CD4-positive, alpha-beta T cell treated with Interleukin-6 for 4 hours (primary cell): ENCODE results near the gene TULP4.
A peak's percentile ranks its signal among the peaks of the same experiment; 100 is the strongest.
"Not testable (repeated sequence)": the region's sequence is repeated elsewhere in the genome, so short reads cannot be mapped to it uniquely, and the experiment has no call there.

Experiments used
- DNase-seq: peaks from one replicate; pipeline ENCODE4 v3.0.0-alpha.2; 2020; ENCODE audit warnings: mixed read lengths

TULP4 gene

DNA sequence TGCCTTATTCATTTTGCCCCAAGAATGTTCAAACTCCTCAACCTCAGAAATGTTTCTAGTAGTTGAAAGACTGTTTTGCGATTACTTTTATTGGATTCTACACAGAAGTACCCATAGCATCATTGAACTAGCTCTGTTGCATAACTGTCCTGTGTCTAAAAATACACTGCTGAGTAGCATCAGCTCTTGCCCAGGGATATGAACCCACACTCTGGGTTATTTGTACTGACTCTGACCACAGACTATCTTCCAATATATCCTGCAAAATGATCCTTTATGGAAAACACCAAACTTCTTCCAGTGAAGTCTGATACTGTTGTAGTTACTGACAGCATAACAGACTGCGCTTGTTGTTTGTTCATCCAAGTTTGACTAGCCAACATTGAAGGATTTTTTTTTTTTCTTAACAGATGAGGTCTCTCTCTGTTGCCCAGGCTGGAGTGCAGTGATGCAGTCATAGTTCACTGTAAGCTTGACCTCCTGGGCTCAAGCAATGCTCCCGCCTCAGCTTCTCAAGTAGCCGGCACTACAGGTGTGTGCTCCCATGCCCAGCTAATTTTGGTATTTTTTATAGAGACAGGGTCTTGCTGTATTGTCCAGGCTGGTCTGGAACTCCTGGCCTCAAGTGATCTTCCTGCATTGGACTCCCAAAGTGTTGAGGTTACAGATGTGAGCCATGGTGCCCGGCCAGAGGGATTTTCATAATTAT is 49.9 kb downstream of the TULP4 start:
- no peak for DNase-seq

DNA sequence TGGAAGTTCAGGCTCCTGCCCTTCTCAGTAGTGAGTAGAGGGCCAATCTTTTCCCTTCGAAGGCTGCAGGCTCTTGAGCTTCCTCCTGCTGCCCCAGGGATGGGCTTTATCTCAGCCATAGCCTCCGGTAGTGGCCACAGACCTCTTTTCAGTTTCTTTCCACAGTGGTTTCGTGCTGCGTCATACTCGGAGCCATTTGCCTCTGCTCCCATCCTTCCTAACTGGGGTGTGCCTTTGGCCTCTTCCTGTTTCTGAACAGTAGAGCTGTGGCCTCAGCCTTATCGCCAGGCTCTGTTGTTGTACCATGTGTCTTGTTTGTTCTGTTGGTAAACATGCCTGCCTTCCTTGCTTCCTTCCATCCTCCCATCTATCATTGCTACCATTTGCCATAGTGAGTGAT is 54.1 kb downstream of the TULP4 start:
- no peak for DNase-seq

DNA sequence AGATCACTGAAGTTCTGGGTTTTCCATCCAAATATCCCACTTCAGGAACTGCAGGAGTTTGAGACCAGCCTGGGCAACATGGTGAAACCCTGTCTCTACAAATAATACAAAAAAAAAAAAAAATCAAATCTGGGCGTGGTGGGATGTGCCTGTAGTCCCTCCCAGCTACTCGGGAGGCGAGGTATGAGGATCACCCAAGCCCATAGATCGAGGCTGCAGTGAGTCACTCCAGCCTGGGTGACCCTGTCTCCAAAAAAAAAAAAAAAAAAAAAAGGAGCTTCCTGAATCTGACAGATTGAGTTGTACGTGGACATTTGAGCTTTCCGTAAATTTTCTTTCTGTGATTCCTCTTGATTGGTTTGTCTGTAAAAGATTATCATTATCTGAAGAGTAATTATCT is 55.6 kb downstream of the TULP4 start:
- DNase-seq: no peak

DNA sequence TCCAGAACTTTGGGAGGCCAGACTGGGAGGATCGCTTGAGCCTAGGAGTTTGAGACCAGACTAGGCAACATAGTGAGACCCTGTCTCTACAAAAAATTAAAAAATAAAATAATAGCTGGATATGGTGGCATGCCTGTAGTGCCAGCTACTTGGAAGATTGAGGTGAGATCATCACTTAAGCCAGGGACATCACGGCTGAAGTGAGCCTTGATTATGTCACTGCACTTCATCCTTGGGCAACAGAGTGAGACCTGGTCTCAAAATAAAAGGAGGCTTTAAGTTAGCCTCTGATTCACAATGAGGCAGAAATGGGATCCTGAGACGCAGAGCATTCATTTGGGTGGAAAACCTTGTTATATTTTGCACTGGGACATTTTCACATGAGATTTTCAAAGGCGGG is 57.0 kb downstream of the TULP4 start:
- no peak for DNase-seq

DNA sequence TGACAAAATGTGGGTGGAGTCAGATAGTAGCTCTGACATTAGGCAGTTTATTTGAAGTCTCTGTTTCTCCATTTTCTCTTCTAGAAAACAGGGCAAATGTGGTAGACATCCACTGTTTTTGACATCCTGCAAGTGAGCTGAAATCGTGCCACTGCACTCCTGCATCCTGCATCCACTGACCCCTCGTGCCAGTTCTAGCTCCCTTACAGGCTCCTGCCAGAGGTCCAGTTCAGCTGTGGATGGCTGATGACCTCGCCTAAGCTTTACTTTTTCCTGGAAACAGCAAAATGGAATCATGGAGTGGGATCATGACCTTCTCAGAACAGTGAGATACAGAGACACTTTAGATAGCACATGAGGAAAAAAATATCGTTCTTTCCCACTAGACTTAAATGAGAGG is 58.5 kb downstream of the TULP4 start:
- DNase-seq: no peak

DNA sequence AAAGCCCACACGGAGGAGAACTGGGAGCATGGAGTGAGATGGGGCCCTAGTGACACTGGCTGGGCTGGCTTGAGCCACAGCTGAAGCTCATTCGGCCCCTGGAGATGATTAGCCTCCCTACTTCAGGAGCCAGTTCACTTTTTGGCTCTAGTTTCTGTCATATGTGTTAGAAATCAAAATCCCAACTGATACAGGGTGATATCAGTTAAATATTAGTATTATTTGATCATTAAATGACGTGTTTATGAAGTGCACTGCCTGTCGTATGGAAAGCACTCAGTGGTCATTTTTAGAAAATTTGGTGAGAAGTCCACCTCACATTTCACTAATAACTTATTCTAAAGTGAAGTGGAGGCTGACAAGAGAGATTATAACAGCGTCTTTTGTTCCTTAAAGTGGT is 59.0 kb downstream of the TULP4 start:
- no peak for DNase-seq

DNA sequence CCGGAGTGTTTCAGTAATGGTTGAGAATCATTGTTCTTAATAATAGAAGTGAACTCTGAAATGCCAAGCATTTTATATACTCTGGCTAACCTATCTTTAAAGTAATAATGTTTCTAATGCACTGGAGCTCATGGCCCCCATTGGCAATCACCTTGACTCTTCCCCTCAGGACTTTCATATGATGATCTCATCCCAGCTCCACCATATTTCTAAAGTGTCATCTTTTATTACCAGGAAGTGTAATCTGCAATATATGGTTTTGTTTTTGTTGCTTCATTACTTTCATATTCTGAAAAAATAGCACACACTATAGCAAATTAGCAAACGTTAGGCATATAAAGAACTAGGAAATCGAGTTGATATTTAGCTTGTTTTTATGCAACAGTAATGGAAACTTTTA is 60.3 kb downstream of the TULP4 start:
- DNase-seq: no peak

DNA sequence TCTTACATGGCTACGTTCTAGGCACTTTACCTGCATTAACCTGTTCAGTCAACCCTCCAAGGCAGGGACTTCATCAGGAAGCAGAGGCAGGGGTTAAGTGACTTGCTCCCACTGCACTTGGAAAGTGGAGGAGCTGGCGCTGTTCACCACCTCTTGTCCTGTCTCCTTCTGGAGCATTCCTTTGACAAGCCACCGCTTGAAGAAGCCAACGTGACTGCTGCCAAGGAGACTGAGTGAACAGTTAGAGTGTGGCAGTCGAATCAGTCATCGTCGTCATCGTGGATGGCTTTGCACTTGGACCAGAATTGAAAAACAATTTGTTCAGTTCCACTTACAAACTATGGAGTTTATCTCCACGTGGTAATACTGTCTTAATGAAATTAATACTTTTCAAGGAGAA is 60.9 kb downstream of the TULP4 start:
- DNase-seq: no peak

DNA sequence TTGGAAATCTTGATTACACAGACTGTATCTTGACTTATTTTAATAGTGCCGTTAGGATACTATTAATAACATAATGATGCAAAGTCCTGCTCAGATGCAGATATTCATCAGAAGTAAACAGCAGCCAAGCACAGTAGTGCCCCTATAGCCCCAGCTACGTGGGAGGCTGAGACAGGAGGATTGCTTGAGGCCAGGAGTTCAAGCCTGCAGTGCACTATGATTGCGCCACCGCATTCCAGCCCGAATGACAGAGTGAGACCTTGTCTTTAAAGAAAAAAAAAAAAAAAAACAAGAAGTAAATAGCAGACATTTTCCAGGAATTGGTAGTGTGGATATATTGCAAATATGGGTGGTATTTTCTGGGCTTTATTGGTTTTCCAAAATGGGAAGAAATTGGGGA is 61.8 kb downstream of the TULP4 start:
- no peak for DNase-seq

DNA sequence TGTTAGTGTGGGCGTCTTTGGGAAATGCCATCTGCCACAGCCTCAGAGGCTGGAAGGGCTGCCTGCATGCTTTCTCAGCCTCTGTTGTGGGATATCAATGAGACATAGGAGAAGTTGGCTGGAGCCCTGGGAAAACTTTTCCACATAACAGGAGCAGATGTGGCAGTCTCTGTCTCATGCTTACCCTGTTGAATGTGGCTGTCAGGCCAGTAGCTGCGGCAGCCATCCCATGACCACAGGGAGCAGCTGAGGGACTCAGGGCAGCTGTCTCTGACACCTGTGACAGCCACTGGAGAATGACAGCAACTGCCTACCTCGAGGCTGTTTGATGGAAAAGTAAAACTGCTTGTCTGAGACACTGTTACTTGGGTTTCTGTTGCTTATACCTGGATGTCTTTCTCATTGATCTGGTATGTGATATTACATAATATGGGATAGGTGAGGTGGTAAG is 64.4 kb downstream of the TULP4 start:
- DNase-seq: no peak

DNA sequence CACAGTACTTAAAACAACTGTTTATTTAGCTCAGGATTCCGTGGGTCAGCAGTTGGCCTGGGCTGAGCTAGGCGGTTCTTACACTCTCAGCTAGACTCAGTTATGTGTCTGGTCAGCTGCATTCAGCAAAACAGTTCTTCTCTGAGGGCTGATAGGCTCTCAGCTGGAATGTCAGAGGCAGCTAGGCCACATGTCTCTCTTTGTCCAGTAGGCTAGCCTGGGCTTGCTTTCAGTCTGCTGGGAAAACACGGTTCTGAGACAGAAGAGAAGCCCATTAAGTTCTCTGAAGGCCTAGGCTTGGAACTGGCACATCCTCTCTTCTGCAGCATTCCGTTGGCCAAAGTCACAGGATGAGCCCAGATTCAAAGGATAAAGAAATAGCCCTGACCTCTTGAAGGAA is 65.6 kb downstream of the TULP4 start:
- DNase-seq: no peak

DNA sequence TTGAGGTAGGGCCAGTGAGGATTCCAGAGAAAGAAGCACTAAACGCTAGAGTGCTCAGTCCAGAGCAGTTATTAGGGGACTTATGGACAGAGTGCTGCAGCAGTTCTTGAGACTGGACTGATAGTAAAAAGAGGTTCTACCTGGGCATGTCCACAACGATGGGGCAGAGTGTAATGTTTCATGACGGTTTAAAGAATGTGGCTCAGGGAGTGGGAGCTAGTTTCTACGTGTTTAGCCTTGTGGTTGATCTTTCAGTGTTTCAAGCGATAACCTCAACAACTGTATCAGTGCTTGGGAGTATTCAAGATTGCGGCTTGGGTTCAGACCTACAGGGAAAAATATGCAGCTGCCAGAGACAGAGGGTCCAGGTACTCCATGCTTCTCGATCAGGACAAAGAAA is 67.1 kb downstream of the TULP4 start:
- no peak for DNase-seq

DNA sequence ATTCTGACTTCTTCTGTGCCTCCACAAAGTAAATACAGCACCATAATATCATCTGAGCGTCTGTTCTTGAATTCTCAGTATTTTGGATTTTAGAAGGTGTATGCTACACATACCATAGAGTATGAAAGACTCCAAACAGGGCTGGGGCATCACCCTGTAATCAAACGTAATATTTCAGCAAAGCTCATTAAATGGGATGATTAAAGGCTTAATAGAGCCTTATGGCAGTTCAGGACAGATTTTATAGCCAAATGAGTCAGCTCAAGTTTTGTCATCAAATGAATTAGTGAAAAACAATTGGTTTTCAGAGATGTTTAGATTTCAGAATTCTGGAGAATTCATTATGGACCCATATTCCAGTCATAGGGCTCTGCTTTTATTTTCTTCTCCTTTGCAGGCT is 68.9 kb downstream of the TULP4 start:
- DNase-seq: no peak

DNA sequence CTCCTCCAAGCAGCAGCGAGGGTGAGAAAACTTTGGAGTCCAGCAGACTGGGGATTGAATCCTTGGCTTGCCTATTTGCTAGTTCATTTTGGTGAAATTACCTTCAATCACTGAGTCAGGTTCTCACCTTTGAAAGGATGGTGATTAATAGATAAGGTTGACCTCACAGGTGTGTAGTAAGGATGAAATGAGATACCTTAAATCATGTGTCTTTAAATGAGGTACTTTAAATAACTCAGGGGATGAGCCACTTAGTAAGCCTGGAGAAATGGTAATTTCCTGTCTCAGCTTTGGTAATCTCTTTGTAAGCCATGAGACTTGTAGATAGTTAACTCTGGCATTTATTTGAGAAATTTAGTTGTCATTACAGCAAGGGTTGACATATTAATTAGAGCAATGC is 70.2 kb downstream of the TULP4 start:
- no peak for DNase-seq

DNA sequence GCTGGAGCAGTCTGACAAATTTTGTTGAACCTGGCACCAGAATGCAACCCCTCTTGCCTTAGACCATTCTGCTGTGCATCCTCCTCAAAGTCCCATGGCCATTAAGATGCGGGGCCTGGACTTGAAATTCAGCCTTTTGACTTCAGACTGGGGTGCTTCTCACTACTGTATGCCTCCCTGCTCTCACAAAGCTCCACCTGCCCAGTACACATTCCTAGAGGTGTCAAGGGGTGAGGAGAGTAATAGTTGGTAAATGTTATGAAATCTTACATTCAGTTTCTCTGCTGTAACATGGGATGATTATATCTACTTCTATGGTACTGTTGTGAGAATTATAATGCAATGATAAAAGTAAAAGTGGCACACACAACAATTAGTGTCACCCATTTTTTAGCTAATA is 70.8 kb downstream of the TULP4 start:
- DNase-seq: no peak

DNA sequence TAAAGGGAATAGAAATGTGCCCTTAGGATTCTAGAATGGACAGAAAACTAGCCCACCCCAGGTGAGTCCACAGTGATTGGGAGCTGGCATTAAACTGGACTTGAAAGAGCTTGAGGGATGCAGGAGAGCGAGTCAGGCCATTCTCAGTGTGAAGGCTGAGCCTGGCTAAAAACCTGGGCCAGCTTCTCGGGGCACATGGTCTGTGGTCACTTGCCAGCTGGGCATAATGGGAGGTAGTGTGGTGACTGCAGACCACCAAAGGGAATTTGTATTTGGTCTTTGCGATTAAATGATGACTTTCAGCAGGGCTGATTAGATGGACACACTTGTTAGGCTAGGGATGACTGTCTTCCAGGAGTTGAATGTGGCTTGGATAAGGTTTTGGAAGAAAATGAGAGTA is 71.3 kb downstream of the TULP4 start:
- no peak for DNase-seq

DNA sequence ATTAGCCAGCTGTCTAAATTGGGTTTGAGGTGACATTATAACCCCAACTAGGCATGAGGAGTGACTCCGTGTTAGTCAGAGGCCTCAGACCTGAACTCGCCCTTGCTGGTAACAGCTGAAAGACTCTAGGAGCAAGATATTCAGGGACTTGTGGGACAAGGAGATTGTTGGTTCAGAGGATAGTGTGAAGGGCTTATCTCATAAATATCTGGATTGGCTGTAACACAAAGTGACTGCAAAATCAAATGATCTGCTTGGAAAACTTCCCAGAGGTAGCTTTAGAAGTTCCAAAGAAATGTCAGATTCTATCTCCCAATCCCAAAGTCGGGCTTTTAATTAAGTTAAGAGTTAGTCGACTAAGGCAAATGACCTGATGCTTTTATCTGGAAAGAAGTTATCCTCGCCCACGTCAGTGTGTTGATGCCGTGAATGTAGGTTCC is 72.4 kb downstream of the TULP4 start:
- DNase-seq: no peak

DNA sequence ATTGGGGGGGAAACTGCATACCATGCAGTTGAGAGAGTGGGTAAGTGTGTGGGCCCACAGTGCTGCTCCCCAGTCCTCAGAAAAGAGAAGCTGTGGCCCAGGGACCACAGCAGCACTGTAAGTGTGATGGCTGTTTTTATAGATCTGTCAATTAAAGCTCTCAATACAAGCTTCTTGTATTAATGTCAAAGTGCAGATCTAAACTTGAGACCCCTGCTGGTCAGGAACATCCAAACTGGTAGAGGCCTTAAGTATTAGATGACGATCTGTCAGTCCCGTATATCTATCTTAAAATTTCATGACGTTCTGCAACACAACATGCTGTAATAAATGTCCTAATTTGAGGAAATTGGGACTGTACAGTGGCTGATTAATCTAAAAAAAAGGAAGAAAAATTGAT is 74.8 kb downstream of the TULP4 start:
- peak; percentile 27 for DNase-seq

DNA sequence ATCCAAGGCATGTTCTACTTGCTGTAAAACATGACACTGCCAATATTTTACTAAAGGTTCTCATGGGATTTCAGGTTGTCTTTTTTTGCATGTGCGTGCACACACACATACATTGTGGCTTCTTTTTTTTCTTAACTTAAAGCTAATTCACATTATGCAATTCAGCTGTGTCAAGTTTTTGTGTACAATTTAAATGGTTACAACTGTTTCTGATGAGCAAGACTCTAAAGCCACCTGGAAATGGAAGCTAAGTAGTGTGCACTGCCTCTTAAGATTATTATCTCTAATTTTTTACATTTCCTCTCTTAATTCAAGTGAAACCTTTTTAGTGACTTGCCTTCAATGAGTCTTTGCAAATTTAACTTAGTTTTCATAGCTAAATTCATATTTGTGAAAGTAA is 75.3 kb downstream of the TULP4 start:
- DNase-seq: no peak

DNA sequence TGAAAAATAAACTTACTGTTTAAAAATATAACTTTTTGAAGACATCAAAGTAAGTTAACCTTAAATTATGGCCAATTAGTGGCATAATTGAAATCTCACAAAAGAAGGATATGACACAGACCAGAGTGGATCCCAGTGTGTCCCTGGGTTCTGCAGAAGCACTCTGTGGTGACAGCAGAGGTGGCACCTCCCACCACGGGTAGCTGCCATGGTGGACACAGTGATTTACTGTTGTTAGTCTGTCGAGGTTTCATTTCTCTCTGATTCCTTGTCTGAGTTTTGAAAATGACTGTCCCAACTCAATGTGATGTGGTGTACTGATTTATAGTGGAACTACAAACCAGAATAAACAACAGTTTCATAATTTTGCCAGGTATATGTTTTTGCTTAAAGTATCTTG is 76.5 kb downstream of the TULP4 start:
- DNase-seq: no peak

DNA sequence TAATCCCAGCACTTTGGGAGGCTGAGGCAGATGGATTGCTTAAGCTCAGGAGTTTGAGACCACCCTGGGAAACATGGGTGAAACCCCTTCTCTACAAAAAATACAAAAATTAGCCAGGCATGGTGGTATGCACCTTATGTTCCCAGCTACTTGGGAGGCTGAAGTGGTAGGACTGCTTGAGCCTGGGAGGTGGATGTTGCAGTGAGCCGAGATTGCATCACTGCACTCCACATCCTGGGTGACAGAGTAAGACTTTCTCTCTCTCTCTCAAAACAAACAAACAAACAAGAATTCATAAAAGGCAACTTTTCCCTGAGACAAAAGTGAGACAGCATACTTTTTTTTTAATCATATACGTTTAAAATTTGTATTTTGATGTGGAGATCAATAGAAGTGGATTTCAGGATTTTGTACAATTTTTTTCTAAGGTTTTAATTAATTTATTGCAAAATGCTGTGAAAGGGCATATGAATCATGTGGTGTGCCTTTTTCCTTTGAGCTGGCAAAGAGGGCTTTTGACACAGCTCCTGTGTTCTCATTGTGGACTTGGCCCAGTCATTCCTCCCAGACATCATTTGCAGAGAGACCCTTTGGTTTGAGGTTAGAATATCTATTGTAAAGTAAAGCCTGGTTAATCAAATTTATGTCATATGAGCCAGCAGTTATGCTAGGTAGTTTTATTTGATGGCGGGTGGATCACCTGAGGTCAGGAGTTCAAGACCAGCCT is 77.1 kb downstream of the TULP4 start:
- no peak for DNase-seq

DNA sequence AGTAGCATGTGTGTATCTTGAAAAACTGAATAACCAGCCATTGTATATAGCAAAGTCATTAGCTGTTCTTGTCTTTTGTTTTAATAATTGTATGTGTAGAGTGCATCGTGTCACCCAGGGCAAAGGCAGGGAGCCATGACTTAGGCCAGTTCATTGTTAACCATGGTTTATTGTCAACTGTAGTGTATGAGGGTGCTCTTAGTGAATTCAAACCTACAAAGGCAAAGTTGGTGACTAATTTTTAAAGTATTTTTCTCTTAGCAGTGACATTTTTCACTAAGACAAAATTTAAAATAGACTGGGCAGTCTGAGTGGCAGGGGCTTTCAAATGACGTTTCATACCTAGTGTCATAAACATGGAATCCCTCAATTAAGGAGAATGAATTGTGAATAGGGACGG is 79.0 kb downstream of the TULP4 start:
- DNase-seq: no peak

DNA sequence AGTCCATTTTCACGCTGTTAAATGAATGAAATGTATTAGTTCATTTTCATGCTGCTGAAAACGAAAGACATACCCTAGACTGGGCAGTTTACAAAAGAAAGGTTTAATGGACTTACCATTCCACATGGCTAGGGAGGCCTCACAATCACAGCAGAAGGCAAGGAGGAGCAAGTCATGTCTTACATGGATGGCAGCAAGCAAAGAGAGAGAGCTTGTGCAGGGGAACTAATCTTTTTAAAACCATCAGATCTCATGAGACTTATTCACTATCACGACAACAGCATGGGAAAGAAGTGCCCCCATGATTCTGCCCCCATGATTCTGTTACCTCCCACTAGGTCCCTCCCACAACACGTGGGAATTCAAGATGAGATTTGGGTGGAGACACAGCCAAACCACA is 79.7 kb downstream of the TULP4 start:
- DNase-seq: not testable (repeated sequence)

DNA sequence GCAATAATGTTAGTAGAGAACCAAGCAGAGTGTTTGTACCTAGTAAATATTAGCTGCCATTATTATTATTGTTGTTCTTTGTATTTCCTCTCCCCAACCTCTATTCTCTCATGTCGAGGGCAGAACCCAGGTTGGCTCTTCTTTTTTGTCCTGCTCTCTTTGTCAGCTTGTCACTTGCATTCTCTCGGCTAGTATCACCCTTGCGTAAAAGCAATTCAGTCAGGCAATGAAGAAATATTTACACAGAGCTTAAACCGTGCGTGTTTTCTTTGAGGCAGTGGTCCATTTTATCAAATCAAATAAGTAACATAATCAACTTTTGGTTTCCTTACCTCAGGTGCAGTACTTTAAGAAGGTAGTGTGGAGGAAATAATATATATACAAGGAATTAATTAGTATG is 83.9 kb downstream of the TULP4 start:
- DNase-seq: no peak

DNA sequence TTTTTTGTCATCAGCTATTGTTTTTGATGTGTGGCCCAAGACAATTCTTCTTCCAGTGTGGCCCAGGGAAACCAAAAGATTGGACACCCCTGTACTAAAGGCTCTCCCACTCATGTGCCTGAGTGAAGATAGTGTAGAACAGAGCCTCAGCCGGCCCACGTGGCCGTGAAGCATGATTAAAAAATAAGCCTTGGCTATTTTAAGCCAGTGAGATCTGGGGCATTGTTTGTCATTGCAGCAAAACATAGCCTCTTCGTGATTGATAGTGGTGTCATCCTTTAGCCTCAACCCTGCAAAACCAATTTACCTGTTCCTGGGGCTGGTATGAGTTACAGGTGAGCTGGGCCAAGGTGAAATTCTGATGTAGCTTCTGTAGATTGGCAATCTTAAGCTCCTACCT is 85.3 kb downstream of the TULP4 start:
- DNase-seq: no peak
